ENCODE data around the gene C10orf67.
A peak's percentile ranks its signal among the peaks of the same experiment; 100 is the strongest.

The C10orf67 gene

GRCh38 chr10:23345861-23346260 lies 1.3 kb upstream of the C10orf67 start:
- DNase-seq (ENCODE audit: low read depth in 1 of 2, low spot score in 1 of 2), result no peak
- H3K4me3 ChIP-seq (replicated peaks; ENCODE audit: insufficient read depth, low read length), result no peak overlapping the region
- TF ChIP-seq SPI1 (IDR thresholded peaks at IDR 0.05; ENCODE audit: borderline replicate concordance, low read depth) (no peak), CTCF (IDR thresholded peaks at IDR 0.05; ENCODE audit: insufficient read depth, low read length) (no peak), GABPA (IDR thresholded peaks at IDR 0.05; ENCODE audit: low read depth) (no peak), POLR2AphosphoS5 (IDR thresholded peaks at IDR 0.05; ENCODE audit: low read depth) (no peak), REST (IDR thresholded peaks at IDR 0.05; ENCODE audit: insufficient replicate concordance, low read depth) (no peak)
- H3K27me3 ChIP-seq (ENCODE audit: insufficient read depth, poor library complexity, severe bottlenecking), result no peaks in the 10 kb centered on the region
- H3K27ac ChIP-seq (replicated peaks), result no peak overlapping the region

GRCh38 chr10:23343591-23344240 lies 881 bp downstream of the C10orf67 start:
- Histone ChIP-seq H3K4me3 (replicated peaks; ENCODE audit: insufficient read depth, low read length) (peak overlapping the region; percentile 20; the same call in 1 of the 2 replicates), H3K27me3 (ENCODE audit: insufficient read depth, poor library complexity, severe bottlenecking) (no peaks in the 10 kb centered on the region), H3K27ac (replicated peaks) (no peak overlapping the region)
- DNase-seq (ENCODE audit: low read depth in 1 of 2, low spot score in 1 of 2), result no peak
- TF ChIP-seq SPI1 (IDR thresholded peaks at IDR 0.05; ENCODE audit: borderline replicate concordance, low read depth) (no peak), POLR2AphosphoS5 (IDR thresholded peaks at IDR 0.05; ENCODE audit: low read depth) (no peak), GABPA (IDR thresholded peaks at IDR 0.05; ENCODE audit: low read depth) (no peak), CTCF (IDR thresholded peaks at IDR 0.05; ENCODE audit: insufficient read depth, low read length) (no peak), REST (IDR thresholded peaks at IDR 0.05; ENCODE audit: insufficient replicate concordance, low read depth) (no peak)

GRCh38 chr10:23342213-23342884 lies 2.2 kb downstream of the C10orf67 start:
- H3K4me3 ChIP-seq (replicated peaks; ENCODE audit: insufficient read depth, low read length), result no peak overlapping the region
- H3K27ac ChIP-seq (replicated peaks), result no peak overlapping the region
- TF ChIP-seq POLR2AphosphoS5 (IDR thresholded peaks at IDR 0.05; ENCODE audit: low read depth), result no peak
- no peak for TF ChIP-seq REST (IDR thresholded peaks at IDR 0.05; ENCODE audit: insufficient replicate concordance, low read depth)
- TF ChIP-seq SPI1 (IDR thresholded peaks at IDR 0.05; ENCODE audit: borderline replicate concordance, low read depth), result no peak
- no peak for TF ChIP-seq CTCF (IDR thresholded peaks at IDR 0.05; ENCODE audit: insufficient read depth, low read length)
- TF ChIP-seq GABPA (IDR thresholded peaks at IDR 0.05; ENCODE audit: low read depth), result no peak
- DNase-seq (ENCODE audit: low read depth in 1 of 2, low spot score in 1 of 2), result no peak
- H3K27me3 ChIP-seq (ENCODE audit: insufficient read depth, poor library complexity, severe bottlenecking), result no peaks in the 10 kb centered on the region

Measured in HL-60 (cell line).